GM18508 (cell line): ENCODE results near the gene UPK3B.
"Not testable (repeated sequence)": the region's sequence is repeated elsewhere in the genome, so short reads cannot be mapped to it uniquely, and the experiment has no call there.

Experiments
- ATAC-seq: cut with Tn5 transposase; IDR thresholded peaks from one replicate; pipeline ENCODE4 v1.9.1; 2021; ENCODE audit warnings: moderate number of reproducible peaks; ENCODE audit not compliant: insufficient read depth, unreplicated experiment

The UPK3B gene

GRCh38 chr7:76511911-76512885 is 1.8 kb downstream of the UPK3B start:
- ATAC-seq, result not testable (repeated sequence)

- no peak for ATAC-seq
Measured at GRCh38 chr7:76512941-76513816, 2.8 kb downstream of the UPK3B start.

- ATAC-seq, result no peak
Measured at GRCh38 chr7:76513817-76514799, 3.8 kb downstream of the UPK3B start.

GRCh38 chr7:76514926-76515771 is 4.8 kb downstream of the UPK3B start:
- ATAC-seq, result no peak

- no peak for ATAC-seq
Measured at GRCh38 chr7:76515999-76516443, 5.7 kb downstream of the UPK3B start.

GRCh38 chr7:76516932-76517331 is 6.6 kb downstream of the UPK3B start:
- ATAC-seq, result not testable (repeated sequence)

- ATAC-seq, result not testable (repeated sequence)
Measured at GRCh38 chr7:76526183-76526582, 15.8 kb downstream of the UPK3B start.

- ATAC-seq, result not testable (repeated sequence)
Measured at GRCh38 chr7:76531643-76532042, 21.3 kb downstream of the UPK3B start.

- ATAC-seq, result not testable (repeated sequence)
Measured at GRCh38 chr7:76543197-76543596, 32.8 kb downstream of the UPK3B start, which contains the start of gene SPDYE16. Gene SPDYE16, minus strand, starts transcription at chr7:76543297. Its CDS starts 1,838 bp downstream, at chr7:76541459.

- ATAC-seq, result peak; percentile 96
Measured at GRCh38 chr7:76549025-76549854, 38.9 kb downstream of the UPK3B start.

- not testable (repeated sequence) for ATAC-seq
Measured at GRCh38 chr7:76549855-76550248, 39.5 kb downstream of the UPK3B start.

GRCh38 chr7:76551992-76552391 is 41.6 kb downstream of the UPK3B start:
- not testable (repeated sequence) for ATAC-seq

GRCh38 chr7:76559685-76560084 is 49.3 kb downstream of the UPK3B start:
- not testable (repeated sequence) for ATAC-seq

- ATAC-seq, result not testable (repeated sequence)
Measured at GRCh38 chr7:76560157-76560556, 49.8 kb downstream of the UPK3B start.

GRCh38 chr7:76561342-76561741 is 51.0 kb downstream of the UPK3B start:
- ATAC-seq, result not testable (repeated sequence)

GRCh38 chr7:76565001-76565400 is 54.6 kb downstream of the UPK3B start:
- not testable (repeated sequence) for ATAC-seq
